K562 (cell line): ENCODE measurements around the gene PGPEP1. TPM values are rescaled to one million over a fixed set of nuclear protein-coding genes. Genes with fewer than 3 reads are reported as not detected.

Source experiments
- CBFA2T2 ChIP-seq: fragments of 450-650 bp; conservative IDR thresholded peaks from 2 replicates; pipeline ENCODE4 v1.6.1; 2017; ENCODE audit warnings: mild to moderate bottlenecking
- CXXC5 ChIP-seq: fragments of 250-450 bp; sonication (Bioruptor Pico); IDR thresholded peaks from 2 replicates; pipeline ENCODE4 v1.8.0; 2022; ENCODE audit warnings: inconsistent platforms, mild to moderate bottlenecking, moderate library complexity
- HSF4 ChIP-seq: fragments of 250-450 bp; sonication (Bioruptor Pico); IDR thresholded peaks from 2 replicates; pipeline ENCODE4 v2.1.2; 2022; ENCODE audit warnings: mild to moderate bottlenecking, moderate library complexity, borderline replicate concordance
- KLF16 ChIP-seq: IDR thresholded peaks from 2 replicates; pipeline ENCODE4 v1.6.1; 2016; ENCODE audit warnings: antibody characterized with exemption
- MAFG ChIP-seq: fragments of 450-650 bp; conservative IDR thresholded peaks from 2 replicates; pipeline ENCODE4 v1.6.1; 2016; ENCODE audit warnings: missing genetic modification characterization, missing compliant biosample characterization
- NELFE ChIP-seq: IDR thresholded peaks from 2 replicates; pipeline ENCODE4 v1.6.1; 2011; ENCODE audit warnings: mild to moderate bottlenecking; ENCODE audit not compliant: insufficient read depth, insufficient read length
- NR3C1 ChIP-seq: sonication (generic); formaldehyde crosslinking; IDR thresholded peaks from 2 replicates; pipeline ENCODE4 v1.8.1; 2022; ENCODE audit warnings: missing genetic modification reagents
- NR4A1 ChIP-seq, 2 experiments: fragments of 250-450 bp in 1 of 2; fragments of 450-650 bp in 1 of 2; sonication (Bioruptor Pico) in 1 of 2; IDR thresholded peaks; 2 replicates each; pipeline versions ENCODE4 v1.4.0 to v1.6.1; 2016 to 2020; ENCODE audit warnings: mild to moderate bottlenecking in 2 of 2, missing compliant biosample characterization in 1 of 2, missing genetic modification characterization in 1 of 2, moderate library complexity in 1 of 2
- POLR2A ChIP-seq: fragments of 450-650 bp; conservative IDR thresholded peaks from 2 replicates; pipeline ENCODE4 v1.6.1; 2016
- POLR3G ChIP-seq: IDR thresholded peaks from 2 replicates; pipeline ENCODE4 v1.6.1; 2011; ENCODE audit not compliant: insufficient read length, insufficient replicate concordance; ENCODE audit errors: extremely low read depth
- PRMT5 ChIP-seq: sonication (generic); formaldehyde crosslinking; IDR thresholded peaks from 2 replicates; pipeline ENCODE4 v1.5.0; 2020; ENCODE audit warnings: missing genetic modification reagents
- RAD21 ChIP-seq, 2 experiments: fragments of 250-450 bp in 1 of 2; fragments of 450-650 bp in 1 of 2; sonication (Bioruptor Pico) in 1 of 2; formaldehyde crosslinking in 1 of 2; IDR thresholded peaks in 1 of 2; conservative IDR thresholded peaks in 1 of 2; 2 replicates each; pipeline versions ENCODE4 v1.4.0 to v1.8.0; 2020 to 2022; ENCODE audit warnings: mild to moderate bottlenecking in 2 of 2, moderate library complexity in 1 of 2
- SLC30A9 ChIP-seq: fragments of 250-450 bp; sonication (Bioruptor Pico); IDR thresholded peaks from 2 replicates; pipeline ENCODE4 v1.8.0; 2022; ENCODE audit warnings: mild to moderate bottlenecking, moderate library complexity
- SMAD4 ChIP-seq: fragments of 250-450 bp; sonication (Bioruptor Pico); conservative IDR thresholded peaks from 2 replicates; pipeline ENCODE4 v1.8.0; 2021; ENCODE audit warnings: inconsistent platforms, mild to moderate bottlenecking, moderate library complexity
- SMARCC2 ChIP-seq: fragments of 450-650 bp; IDR thresholded peaks from 2 replicates; pipeline ENCODE4 v1.6.1; 2017; ENCODE audit warnings: antibody characterized with exemption, moderate library complexity, mild to moderate bottlenecking, low read depth
- SUPT5H ChIP-seq: fragments of 450-650 bp; IDR thresholded peaks from 2 replicates; pipeline ENCODE4 v1.6.1; 2016
- TEAD4 ChIP-seq, 2 experiments: sonication (generic) in 1 of 2; formaldehyde crosslinking in 1 of 2; IDR thresholded peaks; 2 replicates each; pipeline versions ENCODE4 v1.6.1 to v1.8.0; 2012 to 2022; ENCODE audit warnings: borderline replicate concordance in 1 of 2, inconsistent platforms in 1 of 2, low read length in 1 of 2, mild to moderate bottlenecking in 1 of 2, missing genetic modification reagents in 1 of 2
- TFAM ChIP-seq: fragments of 250-450 bp; sonication (Bioruptor Pico); conservative IDR thresholded peaks from 2 replicates; pipeline ENCODE4 v1.5.0; 2021; ENCODE audit warnings: mild to moderate bottlenecking, moderate library complexity
- TRIM28 ChIP-seq: fragments of 450-650 bp; IDR thresholded peaks from 2 replicates; pipeline ENCODE4 v1.6.1; 2017
- ZBTB26 ChIP-seq: fragments of 450-650 bp; formaldehyde crosslinking; IDR thresholded peaks from 2 replicates; pipeline ENCODE4 v1.4.0; 2022; ENCODE audit warnings: missing genetic modification characterization
- ZNF175 ChIP-seq: fragments of 200-800 bp; sonication (Bioruptor generic); IDR thresholded peaks from 2 replicates; pipeline ENCODE4 v1.6.1; 2016; ENCODE audit warnings: low read depth, mild to moderate bottlenecking, missing genetic modification characterization, missing compliant biosample characterization
- ZNF217 ChIP-seq: sonication (generic); formaldehyde crosslinking; IDR thresholded peaks from 2 replicates; pipeline ENCODE4 v1.8.0; 2022; ENCODE audit warnings: mild to moderate bottlenecking, missing genetic modification reagents
- ZNF76 ChIP-seq: fragments of 250-450 bp; sonication (Bioruptor Pico); IDR thresholded peaks from 2 replicates; pipeline ENCODE4 v1.4.0; 2020; ENCODE audit warnings: mild to moderate bottlenecking, moderate library complexity, borderline replicate concordance
- polyA plus RNA-seq, 8 experiments: library from polyadenylated mRNA; depleted of rRNA in 4 of 8; stranded (reverse) in 5 of 8; unstranded in 3 of 8; fragments of >200 nt; fragmentation: Nextera tagmentation in 2 of 8; fragmentation: Illumina TruSeq in 1 of 8; extraction: Ambion mirVana in 2 of 8; extraction: Trizol in 1 of 8; gene quantifications; 2 replicates each; pipeline versions ENCODE4 v1.2.1 to v1.2.3, GENCODE V29; 2011 to 2014; ENCODE audit warnings: inconsistent platforms in 1 of 8, missing spikeins in 1 of 8
- total RNA-seq, 7 experiments: library from RNA; depleted of rRNA in 6 of 7; stranded (reverse); fragments of >200 nt in 6 of 7; fragmentation: Illumina TruSeq in 2 of 7; extraction: Trizol in 2 of 7; gene quantifications; 2 replicates each; pipeline versions ENCODE4 v1.2.1 to v1.2.3, GENCODE V29; 2011 to 2021; ENCODE audit warnings: low replicate concordance in 1 of 7
- TF ChIP-seq, protein P1 (sequence below): fragments of 250-450 bp; sonication (Bioruptor Pico); IDR thresholded peaks from 2 replicates; pipeline ENCODE4 v1.5.0; 2022; ENCODE audit warnings: mild to moderate bottlenecking

Gene PGPEP1
- total and polyA plus RNA-seq, 9 of the 15 experiments (the other 6 are each of a cell fraction or from before 2014, with no cell fraction given) = 10.0 to 69.6 (median 33.5) TPM

- no peak; a peak in 1 of 4 replicates for TF ChIP-seq RAD21 (CRISPR knock-in tag; conservative IDR thresholded peaks at IDR 0.05 in 1 of 2, IDR thresholded peaks at IDR 0.05 in 1 of 2)
- TF ChIP-seq ZBTB26 (CRISPR knock-in tag) = peak; percentile 21; the same call in 1 of the 2 replicates
- no peak for TF ChIP-seq POLR3G
- TF ChIP-seq KLF16 = no peak
- TF ChIP-seq TFAM (CRISPR knock-in tag) = no peak
- TF ChIP-seq SMARCC2 = peak; percentile 62; the same call in 1 of the 2 replicates
- TF ChIP-seq PRMT5 (CRISPR knock-in tag) = no peak
- no peak for TF ChIP-seq ZNF76 (CRISPR knock-in tag)
- no peak for TF ChIP-seq NR3C1 (CRISPR knock-in tag)
- peak; percentile 69 for TF ChIP-seq TEAD4 (IDR thresholded peaks at IDR 0.05; ENCODE audit: low read length)
- no peak for TF ChIP-seq TEAD4 (CRISPR knock-in tag; IDR thresholded peaks at IDR 0.05; ENCODE audit: borderline replicate concordance)
- TF ChIP-seq ZNF175 (CRISPR knock-in tag) = peak; percentile 92
- TF ChIP-seq SLC30A9 = no peak
- TF ChIP-seq, protein P1, sequence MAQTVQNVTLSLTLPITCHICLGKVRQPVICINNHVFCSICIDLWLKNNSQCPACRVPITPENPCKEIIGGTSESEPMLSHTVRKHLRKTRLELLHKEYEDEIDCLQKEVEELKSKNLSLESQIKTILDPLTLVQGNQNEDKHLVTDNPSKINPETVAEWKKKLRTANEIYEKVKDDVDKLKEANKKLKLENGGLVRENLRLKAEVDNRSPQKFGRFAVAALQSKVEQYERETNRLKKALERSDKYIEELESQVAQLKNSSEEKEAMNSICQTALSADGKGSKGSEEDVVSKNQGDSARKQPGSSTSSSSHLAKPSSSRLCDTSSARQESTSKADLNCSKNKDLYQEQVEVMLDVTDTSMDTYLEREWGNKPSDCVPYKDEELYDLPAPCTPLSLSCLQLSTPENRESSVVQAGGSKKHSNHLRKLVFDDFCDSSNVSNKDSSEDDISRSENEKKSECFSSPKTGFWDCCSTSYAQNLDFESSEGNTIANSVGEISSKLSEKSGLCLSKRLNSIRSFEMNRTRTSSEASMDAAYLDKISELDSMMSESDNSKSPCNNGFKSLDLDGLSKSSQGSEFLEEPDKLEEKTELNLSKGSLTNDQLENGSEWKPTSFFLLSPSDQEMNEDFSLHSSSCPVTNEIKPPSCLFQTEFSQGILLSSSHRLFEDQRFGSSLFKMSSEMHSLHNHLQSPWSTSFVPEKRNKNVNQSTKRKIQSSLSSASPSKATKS = no peak
- no peak for TF ChIP-seq ZNF217 (CRISPR knock-in tag)
- TF ChIP-seq NELFE = no peak
- peak; percentile 87 for TF ChIP-seq SMAD4 (CRISPR knock-in tag)
- peak; percentile 55 for TF ChIP-seq POLR2A
- peak; percentile 50; the same call in 1 of the 2 replicates for TF ChIP-seq TRIM28
- peak; percentile 52; the same call in 1 of the 2 replicates for TF ChIP-seq SUPT5H
- TF ChIP-seq MAFG (tag) = no peak
- no peak for TF ChIP-seq CBFA2T2
- TF ChIP-seq CXXC5 = peak; percentile 80
- TF ChIP-seq NR4A1 (CRISPR knock-in tag; IDR thresholded peaks at IDR 0.05) = no peak
- TF ChIP-seq NR4A1 (tag; IDR thresholded peaks at IDR 0.05) = peak; percentile 95
- peak; percentile 85; the same call in 1 of the 2 replicates for TF ChIP-seq HSF4 (CRISPR knock-in tag)
Measured at GRCh38 chr19:18364826-18365528, 24.6 kb downstream of the PGPEP1 start (continued).
